Erythroblast (primary cell): Measurements from ENCODE around the gene VSX1.

Experiments used
- GATA1 ChIP-seq: IDR thresholded peaks from 2 replicates; pipeline ENCODE4 v1.6.1; 2011; ENCODE audit warnings: low read depth, mild to moderate bottlenecking, control low read depth, low read length, moderate library complexity
- POLR2A ChIP-seq: IDR thresholded peaks from 2 replicates; pipeline ENCODE4 v1.6.1; 2011; ENCODE audit warnings: mild to moderate bottlenecking, low read length

DNA sequence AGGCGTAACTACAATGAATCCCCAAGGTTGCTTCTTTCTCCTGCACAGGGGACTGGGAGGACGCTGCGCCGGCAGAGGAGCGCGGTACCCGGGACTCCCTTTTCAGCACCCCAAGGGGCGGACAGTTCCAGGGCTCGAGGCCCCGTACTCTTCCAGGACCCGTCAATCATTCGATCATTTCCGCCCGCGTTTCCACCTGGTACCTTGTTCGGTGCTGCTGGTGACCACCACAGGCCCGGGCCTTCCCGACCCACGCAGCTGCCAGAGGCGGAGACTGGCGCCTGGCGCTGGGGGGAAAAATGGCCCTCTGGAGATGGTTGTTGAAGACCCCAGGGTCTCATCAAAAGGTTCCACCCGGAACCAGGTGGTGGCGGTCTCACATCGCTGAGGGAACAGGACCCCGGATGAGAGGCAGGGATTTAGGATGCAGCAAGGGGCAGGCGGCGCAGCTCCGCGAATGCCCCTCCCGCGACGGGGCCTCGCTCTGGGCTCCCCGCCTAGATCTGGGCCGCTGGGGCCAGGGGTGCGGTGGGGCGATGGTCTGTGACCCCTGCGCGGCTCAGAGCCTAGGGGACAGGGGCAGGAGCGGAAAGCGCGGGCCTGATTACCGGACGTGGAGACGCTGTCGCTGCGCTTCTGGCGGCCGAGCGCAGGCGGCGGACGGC lies 744 bp downstream of the VSX1 start:
- TF ChIP-seq POLR2A: no peak
- no peak for TF ChIP-seq GATA1
